Type B pancreatic cell (in vitro differentiated cells): ENCODE measurements around the gene SLC12A4. TPM values are rescaled to one million over a fixed set of nuclear protein-coding genes. Genes with fewer than 3 reads are reported as not detected.

Experiments
- DNase-seq: peaks from one replicate; pipeline ENCODE4 v3.0.0; 2021; ENCODE audit warnings: mixed read lengths; ENCODE audit not compliant: unreplicated experiment; ENCODE audit errors: extremely low spot score
- H3K27ac Mint-ChIP-seq: 2 replicates; pipeline ENCODE4 v1.8.0; 2021; ENCODE audit warnings: mild to moderate bottlenecking, mixed read lengths
- H3K27me3 Mint-ChIP-seq: 2 replicates; pipeline ENCODE4 v1.8.0; 2021; ENCODE audit warnings: mixed read lengths
- H3K36me3 Mint-ChIP-seq: 2 replicates; pipeline ENCODE4 v1.8.0; 2021; ENCODE audit warnings: mixed read lengths
- H3K4me1 Mint-ChIP-seq: one replicate; pipeline ENCODE4 v1.8.0; 2021; ENCODE audit warnings: mixed read lengths; ENCODE audit not compliant: unreplicated experiment
- H3K4me3 Mint-ChIP-seq: 2 replicates; pipeline ENCODE4 v1.8.0; 2021; ENCODE audit warnings: mild to moderate bottlenecking, mixed read lengths
- H3K9me3 Mint-ChIP-seq: 2 replicates; pipeline ENCODE4 v1.8.0; 2021; ENCODE audit warnings: mixed read lengths
- total RNA-seq: library from RNA; stranded (reverse); gene quantifications from 2 replicates; pipeline ENCODE4 v1.2.1, GENCODE V29; 2021; ENCODE audit warnings: low replicate concordance
- TF ChIP-seq, protein P1 (sequence below): fragments of 200-600 bp; sonication (generic); conservative IDR thresholded peaks from 2 replicates; pipeline ENCODE4 v1.5.0; 2021; ENCODE audit warnings: antibody characterized with exemption, mild to moderate bottlenecking

SLC12A4 gene
- total RNA-seq, 1 donor from 2014 or later, result 48.1 TPM

GRCh38 chr16:67928561-67929364 lies 39.7 kb downstream of the SLC12A4 start:
- Mint-ChIP-seq H3K36me3 (no peaks in the 10 kb centered on the region), H3K27me3 (no peaks in the 10 kb centered on the region), H3K4me1 (no peaks in the 10 kb centered on the region), H3K4me3 (no peak overlapping the region), H3K27ac (no peak overlapping the region), H3K9me3 (no peaks in the 10 kb centered on the region)
- DNase-seq, result no peak
- TF ChIP-seq, protein P1, sequence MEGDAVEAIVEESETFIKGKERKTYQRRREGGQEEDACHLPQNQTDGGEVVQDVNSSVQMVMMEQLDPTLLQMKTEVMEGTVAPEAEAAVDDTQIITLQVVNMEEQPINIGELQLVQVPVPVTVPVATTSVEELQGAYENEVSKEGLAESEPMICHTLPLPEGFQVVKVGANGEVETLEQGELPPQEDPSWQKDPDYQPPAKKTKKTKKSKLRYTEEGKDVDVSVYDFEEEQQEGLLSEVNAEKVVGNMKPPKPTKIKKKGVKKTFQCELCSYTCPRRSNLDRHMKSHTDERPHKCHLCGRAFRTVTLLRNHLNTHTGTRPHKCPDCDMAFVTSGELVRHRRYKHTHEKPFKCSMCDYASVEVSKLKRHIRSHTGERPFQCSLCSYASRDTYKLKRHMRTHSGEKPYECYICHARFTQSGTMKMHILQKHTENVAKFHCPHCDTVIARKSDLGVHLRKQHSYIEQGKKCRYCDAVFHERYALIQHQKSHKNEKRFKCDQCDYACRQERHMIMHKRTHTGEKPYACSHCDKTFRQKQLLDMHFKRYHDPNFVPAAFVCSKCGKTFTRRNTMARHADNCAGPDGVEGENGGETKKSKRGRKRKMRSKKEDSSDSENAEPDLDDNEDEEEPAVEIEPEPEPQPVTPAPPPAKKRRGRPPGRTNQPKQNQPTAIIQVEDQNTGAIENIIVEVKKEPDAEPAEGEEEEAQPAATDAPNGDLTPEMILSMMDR, result peak; percentile 86

- no peaks in the 10 kb centered on the region for H3K36me3 Mint-ChIP-seq
- no peak overlapping the region for H3K4me3 Mint-ChIP-seq
- TF ChIP-seq, protein P1, result no peak
- H3K9me3 Mint-ChIP-seq, result no peaks in the 10 kb centered on the region
- no peak overlapping the region for H3K27ac Mint-ChIP-seq
- peaks cover 2% of the 10 kb centered on the region for H3K4me1 Mint-ChIP-seq
- DNase-seq, result no peak
- H3K27me3 Mint-ChIP-seq, result no peaks in the 10 kb centered on the region
Measured at GRCh38 chr16:67928147-67928546, 40.3 kb downstream of the SLC12A4 start.

DNA sequence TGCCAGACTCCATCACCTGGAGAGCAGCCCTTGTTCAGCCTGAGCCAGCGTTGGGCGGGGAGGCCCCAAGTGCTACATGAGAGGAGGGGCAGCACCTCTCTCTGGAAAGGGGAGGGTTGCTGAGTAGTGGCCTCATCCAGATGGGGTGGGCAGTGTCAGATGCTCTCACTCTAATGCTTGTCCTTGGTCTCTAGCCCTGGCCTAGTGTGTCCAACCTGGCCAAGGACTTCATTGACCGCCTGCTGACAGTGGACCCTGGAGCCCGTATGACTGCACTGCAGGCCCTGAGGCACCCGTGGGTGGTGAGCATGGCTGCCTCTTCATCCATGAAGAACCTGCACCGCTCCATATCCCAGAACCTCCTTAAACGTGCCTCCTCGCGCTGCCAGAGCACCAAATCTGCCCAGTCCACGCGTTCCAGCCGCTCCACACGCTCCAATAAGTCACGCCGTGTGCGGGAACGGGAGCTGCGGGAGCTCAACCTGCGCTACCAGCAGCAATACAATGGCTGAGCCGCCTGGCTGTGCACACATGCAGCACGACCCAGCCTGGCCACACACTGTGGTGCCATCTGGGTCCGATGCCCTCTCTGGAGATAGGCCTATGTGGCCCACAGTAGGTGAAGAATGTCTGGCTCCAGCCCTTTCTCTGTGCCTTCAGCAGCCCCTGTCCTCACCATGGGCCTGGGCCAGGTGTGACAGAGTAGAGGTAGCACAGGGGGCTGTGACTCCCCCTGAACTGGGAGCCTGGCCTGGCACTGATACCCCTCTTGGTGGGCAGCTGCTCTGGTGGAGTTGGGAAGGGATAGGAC lies 41.1 kb downstream of the SLC12A4 start:
- no peaks in the 10 kb centered on the region for H3K9me3 Mint-ChIP-seq
- no peaks in the 10 kb centered on the region for H3K27me3 Mint-ChIP-seq
- peaks cover 7% of the 10 kb centered on the region for H3K4me1 Mint-ChIP-seq
- TF ChIP-seq, protein P1, result no peak
- DNase-seq, result no peak
- no peak overlapping the region for H3K27ac Mint-ChIP-seq
- H3K36me3 Mint-ChIP-seq, result no peaks in the 10 kb centered on the region
- no peak overlapping the region for H3K4me3 Mint-ChIP-seq

DNA sequence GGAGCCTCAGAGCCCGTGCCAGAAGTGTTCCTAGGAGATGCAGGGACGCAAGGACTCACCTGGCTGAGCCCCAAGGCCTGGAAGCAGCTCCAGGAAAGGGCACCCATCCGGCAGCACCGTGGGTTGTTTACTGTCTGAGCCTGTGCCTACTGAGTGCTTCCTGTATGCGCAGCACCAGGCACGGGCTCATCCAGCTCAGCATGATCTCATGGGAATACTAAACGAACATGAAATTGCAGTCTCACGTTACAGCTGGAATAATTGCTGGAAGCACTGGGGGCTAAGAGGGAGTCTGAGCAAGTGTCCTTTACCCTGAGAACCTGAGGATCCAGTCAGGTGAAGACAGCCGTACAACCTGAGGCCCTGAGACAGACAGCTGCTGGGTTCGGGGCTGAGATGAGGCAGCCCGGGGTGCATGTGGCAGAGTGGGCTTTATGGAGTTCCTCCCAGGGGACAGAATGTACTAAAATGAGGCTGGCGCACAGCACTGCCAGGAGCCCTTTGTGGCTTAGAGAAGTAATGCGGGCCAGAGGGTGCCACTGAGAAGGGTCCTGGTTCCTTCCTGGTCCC lies 42.2 kb downstream of the SLC12A4 start:
- no peak for DNase-seq
- Mint-ChIP-seq H3K36me3 (no peaks in the 10 kb centered on the region), H3K4me3 (no peak overlapping the region), H3K4me1 (peaks cover 12% of the 10 kb centered on the region), H3K27me3 (no peaks in the 10 kb centered on the region), H3K9me3 (no peaks in the 10 kb centered on the region), H3K27ac (no peak overlapping the region)
- TF ChIP-seq, protein P1, result peak; percentile 32

DNA sequence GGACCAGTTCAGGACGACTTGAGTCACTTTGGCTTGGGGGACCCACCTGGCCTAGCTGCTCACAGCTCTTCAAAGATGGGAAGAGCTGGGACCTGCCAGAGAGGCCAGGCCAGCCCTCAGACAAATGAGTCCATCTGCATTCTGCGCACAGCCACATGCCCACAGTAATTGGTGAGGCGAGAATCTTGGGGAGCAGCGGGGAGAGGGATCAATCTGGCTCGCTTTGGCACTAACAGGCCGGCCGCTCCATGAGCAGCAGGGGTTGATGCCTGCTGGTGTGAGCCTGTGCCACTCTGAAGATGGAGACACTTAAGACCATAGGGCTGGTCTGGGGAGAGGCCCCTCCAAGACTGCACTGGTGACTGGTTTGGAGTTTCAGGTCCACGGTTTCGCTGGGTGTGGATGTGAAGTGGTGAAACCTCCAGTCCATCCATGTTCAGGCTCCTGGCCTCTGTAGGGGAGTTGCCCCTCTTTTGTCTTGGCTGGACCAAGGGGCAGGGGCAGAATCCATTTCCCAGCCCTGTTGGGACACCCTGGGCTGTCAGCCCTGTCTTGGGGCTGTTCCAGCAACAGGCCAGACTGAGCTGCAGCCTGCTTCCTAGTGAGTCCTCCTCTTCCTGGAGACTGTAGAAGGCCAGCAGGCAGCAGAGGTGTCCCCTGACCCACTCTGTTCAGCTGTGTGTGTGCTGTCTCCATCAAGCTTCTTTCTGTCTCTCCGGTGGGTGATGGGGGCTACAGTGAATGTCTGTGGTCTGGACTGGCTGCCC lies 44.1 kb downstream of the SLC12A4 start:
- H3K27me3 Mint-ChIP-seq, result no peaks in the 10 kb centered on the region
- H3K4me1 Mint-ChIP-seq, result peaks cover 12% of the 10 kb centered on the region
- TF ChIP-seq, protein P1, result no peak
- H3K27ac Mint-ChIP-seq, result no peak overlapping the region
- DNase-seq, result no peak
- no peaks in the 10 kb centered on the region for H3K36me3 Mint-ChIP-seq
- no peak overlapping the region for H3K4me3 Mint-ChIP-seq
- no peaks in the 10 kb centered on the region for H3K9me3 Mint-ChIP-seq
